Hepatocyte (in vitro differentiated cells): ENCODE results near the gene OSBPL6.

Experiments used
- EZH2 ChIP-seq: fragments of 200-600 bp; sonication (generic); IDR thresholded peaks from 2 replicates; pipeline ENCODE4 v1.6.1; 2016; ENCODE audit warnings: antibody characterized with exemption, mild to moderate bottlenecking, borderline replicate concordance
- TF ChIP-seq, protein P1 (sequence below): fragments of 200-600 bp; sonication (generic); IDR thresholded peaks from 2 replicates; pipeline ENCODE4 v1.5.1; 2016; ENCODE audit warnings: antibody characterized with exemption, mild to moderate bottlenecking; ENCODE audit not compliant: poor library complexity

DNA sequence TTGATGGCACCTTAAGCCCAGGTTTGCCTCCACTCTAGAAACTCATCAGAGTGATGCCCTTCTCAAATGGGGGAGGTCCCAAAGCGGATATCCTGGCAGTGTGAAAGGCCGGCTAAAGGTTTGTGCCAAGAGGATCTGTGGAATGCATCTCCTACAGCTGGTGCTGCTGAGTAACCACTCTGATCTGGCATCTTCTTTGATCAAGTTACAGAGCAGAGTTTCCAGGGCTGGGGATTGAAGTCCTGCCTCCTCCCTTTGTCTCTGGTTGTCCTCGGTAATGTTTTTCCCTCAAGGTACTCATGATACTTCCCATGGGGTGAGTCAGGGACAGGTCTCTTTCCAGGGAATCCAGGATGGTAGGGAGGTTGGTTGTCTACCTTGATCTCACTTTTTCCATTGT lies 232.1 kb downstream of the OSBPL6 start:
- TF ChIP-seq, protein P1, sequence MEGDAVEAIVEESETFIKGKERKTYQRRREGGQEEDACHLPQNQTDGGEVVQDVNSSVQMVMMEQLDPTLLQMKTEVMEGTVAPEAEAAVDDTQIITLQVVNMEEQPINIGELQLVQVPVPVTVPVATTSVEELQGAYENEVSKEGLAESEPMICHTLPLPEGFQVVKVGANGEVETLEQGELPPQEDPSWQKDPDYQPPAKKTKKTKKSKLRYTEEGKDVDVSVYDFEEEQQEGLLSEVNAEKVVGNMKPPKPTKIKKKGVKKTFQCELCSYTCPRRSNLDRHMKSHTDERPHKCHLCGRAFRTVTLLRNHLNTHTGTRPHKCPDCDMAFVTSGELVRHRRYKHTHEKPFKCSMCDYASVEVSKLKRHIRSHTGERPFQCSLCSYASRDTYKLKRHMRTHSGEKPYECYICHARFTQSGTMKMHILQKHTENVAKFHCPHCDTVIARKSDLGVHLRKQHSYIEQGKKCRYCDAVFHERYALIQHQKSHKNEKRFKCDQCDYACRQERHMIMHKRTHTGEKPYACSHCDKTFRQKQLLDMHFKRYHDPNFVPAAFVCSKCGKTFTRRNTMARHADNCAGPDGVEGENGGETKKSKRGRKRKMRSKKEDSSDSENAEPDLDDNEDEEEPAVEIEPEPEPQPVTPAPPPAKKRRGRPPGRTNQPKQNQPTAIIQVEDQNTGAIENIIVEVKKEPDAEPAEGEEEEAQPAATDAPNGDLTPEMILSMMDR = no peak
- no peak for TF ChIP-seq EZH2
